Kasumi-1 (cell line): ENCODE measurements around the gene ITPR1.

Source experiments
- DNase-seq, 2 experiments: peaks; one replicate each; lab custom pipeline; 2025; lab: John Stamatoyannopoulos, UW

Gene ITPR1

GRCh38 chr3:4814305-4814903 is 321.3 kb downstream of the ITPR1 start:
- DNase-seq = no peak

- DNase-seq = no peak
Observed at GRCh38 chr3:4814904-4815574, 321.9 kb downstream of the ITPR1 start.

- DNase-seq = no peak
Observed at GRCh38 chr3:4816306-4816705, 323.2 kb downstream of the ITPR1 start.

- DNase-seq = no peak
Observed at GRCh38 chr3:4816718-4817117, 323.6 kb downstream of the ITPR1 start.

GRCh38 chr3:4817128-4817527 is 324.0 kb downstream of the ITPR1 start:
- no peak for DNase-seq

- no peak for DNase-seq
Observed at GRCh38 chr3:4818164-4818563, 325.0 kb downstream of the ITPR1 start.

GRCh38 chr3:4818986-4819693 is 326.0 kb downstream of the ITPR1 start:
- no peak for DNase-seq

- no peak for DNase-seq
Observed at GRCh38 chr3:4819746-4820145, 326.6 kb downstream of the ITPR1 start.

- no peak for DNase-seq
Observed at GRCh38 chr3:4820296-4821121, 327.4 kb downstream of the ITPR1 start.

GRCh38 chr3:4821338-4821737 is 328.2 kb downstream of the ITPR1 start:
- no peak for DNase-seq

- DNase-seq = no peak
Observed at GRCh38 chr3:4821975-4822374, 328.8 kb downstream of the ITPR1 start.

GRCh38 chr3:4822568-4822967 is 329.4 kb downstream of the ITPR1 start:
- DNase-seq = no peak

- no peak for DNase-seq
Observed at GRCh38 chr3:4823385-4823784, 330.2 kb downstream of the ITPR1 start.

GRCh38 chr3:4823986-4824925 is 331.1 kb downstream of the ITPR1 start:
- DNase-seq = no peak

- no peak for DNase-seq
Observed at GRCh38 chr3:4824926-4825325, 331.8 kb downstream of the ITPR1 start.

GRCh38 chr3:4825436-4826236 is 332.5 kb downstream of the ITPR1 start:
- no peak for DNase-seq

- DNase-seq = no peak
Observed at GRCh38 chr3:4826237-4827100, 333.3 kb downstream of the ITPR1 start.

GRCh38 chr3:4827767-4828166 is 334.6 kb downstream of the ITPR1 start:
- DNase-seq = no peak

- no peak for DNase-seq
Observed at GRCh38 chr3:4828279-4829030, 335.3 kb downstream of the ITPR1 start.
